Esophagus muscularis mucosa (tissue), 4 donors: ENCODE measurements around the gene ZFPM1. TPM values are rescaled to one million over a fixed set of nuclear protein-coding genes. Genes with fewer than 3 reads are reported as not detected.

Experiments used
- DNase-seq: peaks from one replicate; pipeline ENCODE4 v3.0.0-alpha.2; 2017; ENCODE audit errors: extremely low spot score
- H3K27ac ChIP-seq, 4 donors: fragments of 200-600 bp; sonication (generic); replicated peaks in 1 of 4; 1 replicate in 3 of 4; 2 replicates in 1 of 4; pipeline ENCODE4 v1.5.1; 2016 to 2019; ENCODE audit warnings: mild to moderate bottlenecking in 1 of 4
- H3K27me3 ChIP-seq, 4 donors: fragments of 200-600 bp; sonication (generic); one replicate each; pipeline versions ENCODE4 v1.5.1 to v1.6.0; 2016 to 2019
- H3K36me3 ChIP-seq, 4 donors: fragments of 200-600 bp; sonication (generic); one replicate each; pipeline ENCODE4 v1.5.1; 2016 to 2019
- H3K4me1 ChIP-seq, 4 donors: fragments of 200-600 bp; sonication (generic); one replicate each; pipeline ENCODE4 v1.5.1; 2016 to 2019
- H3K4me3 ChIP-seq, 4 donors: fragments of 200-600 bp; sonication (generic); 1 replicate in 2 of 4; 2 replicates in 2 of 4; pipeline ENCODE4 v1.5.1; 2016 to 2019; ENCODE audit warnings: mild to moderate bottlenecking in 4 of 4, moderate library complexity in 1 of 4
- H3K9me3 ChIP-seq, 4 donors: fragments of 200-600 bp; sonication (generic); 1 replicate in 3 of 4; 2 replicates in 1 of 4; pipeline ENCODE4 v1.5.1; 2016 to 2019
- EP300 ChIP-seq: sonication (generic); formaldehyde crosslinking; IDR thresholded peaks from one replicate; pipeline ENCODE4 v1.6.1; 2017; ENCODE audit warnings: antibody characterized with exemption
- POLR2A ChIP-seq: fragments of 450-650 bp; IDR thresholded peaks from one replicate; pipeline ENCODE4 v1.6.1; 2017; ENCODE audit warnings: antibody characterized with exemption, moderate library complexity, mild to moderate bottlenecking, low read depth
- POLR2AphosphoS5 ChIP-seq, 2 donors: sonication (generic); formaldehyde crosslinking; IDR thresholded peaks; one replicate each; pipeline ENCODE4 v1.6.1; 2017; ENCODE audit warnings: antibody characterized with exemption in 2 of 2
- WGBS: methylation state at CpG from one replicate; pipeline ENCODE4 v1.1.5; 2018; 5-methylcytosine and 5-hydroxymethylcytosine counted together
- intact Hi-C: fragments of 100-400 bp; cut with DNase I; formaldehyde crosslinking; loops from one replicate; pipeline ENCODE4 v1.15.1; 2023
- total RNA-seq, 4 donors: library from RNA; depleted of rRNA; stranded (reverse); fragments of >200 nt; gene quantifications; one replicate each; pipeline versions ENCODE4 v1.1.0 to v1.2.1, GENCODE V29; 2016
- TF ChIP-seq, protein P1 (sequence below), 3 experiments: fragments of 200-600 bp in 2 of 3; fragments of 450-650 bp in 1 of 3; sonication (generic) in 2 of 3; IDR thresholded peaks; one replicate each; pipeline ENCODE4 v1.5.1; 2017 to 2019; ENCODE audit warnings: antibody characterized with exemption in 3 of 3, mild to moderate bottlenecking in 2 of 3, moderate library complexity in 1 of 3

ZFPM1 gene
- total RNA-seq, 4 donors from 2014 or later = 0.42 to 1.4 (median 1.0) TPM

DNA sequence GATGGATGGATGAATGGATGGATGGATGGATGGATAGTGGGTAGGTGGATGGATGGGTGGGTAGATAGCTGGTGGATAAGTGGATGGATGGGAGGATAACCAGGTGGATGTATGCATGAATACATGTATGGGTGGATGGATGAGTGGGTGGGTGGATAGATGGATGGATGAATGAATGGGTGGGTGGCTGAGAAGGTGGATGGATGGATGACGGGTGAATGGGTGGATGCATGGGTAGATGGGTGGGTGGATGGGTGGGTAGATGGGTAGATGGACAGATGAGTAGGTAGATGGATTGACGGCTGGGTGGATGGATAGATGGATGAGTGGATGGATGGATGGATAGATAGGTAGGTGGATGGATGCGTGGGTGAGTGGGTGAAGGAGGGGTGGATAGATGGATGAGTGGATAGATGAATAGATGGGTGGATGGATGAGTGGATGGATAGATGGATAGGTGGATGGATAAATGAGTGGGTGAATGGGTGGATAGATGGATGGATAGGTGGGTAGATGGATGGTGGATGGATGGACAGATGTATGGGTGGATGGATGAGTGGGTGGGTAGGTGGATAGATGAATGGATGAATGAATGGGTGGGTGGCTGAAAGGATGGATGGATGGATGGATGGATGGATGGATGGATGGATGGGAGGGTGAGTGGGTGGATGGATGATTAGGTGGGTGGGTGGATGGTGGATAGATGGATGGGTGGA is 67.0 kb downstream of the ZFPM1 start:
- no peak for DNase-seq
- Histone ChIP-seq H3K36me3 (no peaks in the 10 kb centered on the region), H3K4me3 (no peak overlapping the region), H3K27me3 (peaks cover 0 to 100% (median 23%) of the 10 kb centered on the region in 4 donors), H3K9me3 (no peaks in the 10 kb centered on the region), H3K4me1 (peaks cover 5 to 20% (median 8%) of the 10 kb centered on the region in 4 donors), H3K27ac (no peak overlapping the region)
- intact Hi-C loops = no loop called here
- TF ChIP-seq POLR2AphosphoS5 (IDR thresholded peaks at IDR 0.05) (no peak), EP300 (no peak), POLR2A (no peak)
- TF ChIP-seq, protein P1, sequence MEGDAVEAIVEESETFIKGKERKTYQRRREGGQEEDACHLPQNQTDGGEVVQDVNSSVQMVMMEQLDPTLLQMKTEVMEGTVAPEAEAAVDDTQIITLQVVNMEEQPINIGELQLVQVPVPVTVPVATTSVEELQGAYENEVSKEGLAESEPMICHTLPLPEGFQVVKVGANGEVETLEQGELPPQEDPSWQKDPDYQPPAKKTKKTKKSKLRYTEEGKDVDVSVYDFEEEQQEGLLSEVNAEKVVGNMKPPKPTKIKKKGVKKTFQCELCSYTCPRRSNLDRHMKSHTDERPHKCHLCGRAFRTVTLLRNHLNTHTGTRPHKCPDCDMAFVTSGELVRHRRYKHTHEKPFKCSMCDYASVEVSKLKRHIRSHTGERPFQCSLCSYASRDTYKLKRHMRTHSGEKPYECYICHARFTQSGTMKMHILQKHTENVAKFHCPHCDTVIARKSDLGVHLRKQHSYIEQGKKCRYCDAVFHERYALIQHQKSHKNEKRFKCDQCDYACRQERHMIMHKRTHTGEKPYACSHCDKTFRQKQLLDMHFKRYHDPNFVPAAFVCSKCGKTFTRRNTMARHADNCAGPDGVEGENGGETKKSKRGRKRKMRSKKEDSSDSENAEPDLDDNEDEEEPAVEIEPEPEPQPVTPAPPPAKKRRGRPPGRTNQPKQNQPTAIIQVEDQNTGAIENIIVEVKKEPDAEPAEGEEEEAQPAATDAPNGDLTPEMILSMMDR (IDR thresholded peaks at IDR 0.05) = no peak
- 99% methylated on average over 3 of the region's 3 CpGs for WGBS

DNA sequence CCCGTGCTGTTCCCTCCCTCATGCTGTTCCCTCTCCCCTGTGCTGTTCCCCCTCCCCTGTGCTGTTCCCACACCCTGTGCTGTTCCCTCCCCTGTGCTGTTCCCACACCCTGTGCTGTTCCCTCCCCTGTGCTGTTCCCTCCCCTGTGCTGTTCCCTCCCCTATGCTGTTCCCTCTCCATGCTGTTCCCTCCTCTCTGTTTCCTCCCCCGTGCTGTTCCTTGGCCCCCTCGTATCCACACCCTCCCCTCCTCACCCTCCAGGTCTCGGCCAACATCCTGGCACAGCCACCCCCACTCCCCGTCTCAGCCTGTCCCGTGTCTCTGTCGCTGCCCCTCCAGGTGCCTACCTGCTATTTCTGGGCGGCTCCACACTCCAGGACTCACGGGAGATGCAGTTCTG is 68.6 kb downstream of the ZFPM1 start:
- TF ChIP-seq, protein P1 (IDR thresholded peaks at IDR 0.05) = no peak
- TF ChIP-seq POLR2A (no peak), EP300 (no peak), POLR2AphosphoS5 (IDR thresholded peaks at IDR 0.05) (no peak)
- H3K27ac ChIP-seq = no peak overlapping the region
- H3K36me3 ChIP-seq = no peaks in the 10 kb centered on the region
- peaks cover 15 to 36% (median 22%) of the 10 kb centered on the region in 4 donors for H3K4me1 ChIP-seq
- 65% methylated on average over 9 of the region's 9 CpGs for WGBS
- no peak for DNase-seq
- intact Hi-C loops = no loop called here
- no peaks in the 10 kb centered on the region for H3K9me3 ChIP-seq
- H3K4me3 ChIP-seq = no peak overlapping the region
- peaks cover 0 to 96% (median 17%) of the 10 kb centered on the region in 4 donors for H3K27me3 ChIP-seq

DNA sequence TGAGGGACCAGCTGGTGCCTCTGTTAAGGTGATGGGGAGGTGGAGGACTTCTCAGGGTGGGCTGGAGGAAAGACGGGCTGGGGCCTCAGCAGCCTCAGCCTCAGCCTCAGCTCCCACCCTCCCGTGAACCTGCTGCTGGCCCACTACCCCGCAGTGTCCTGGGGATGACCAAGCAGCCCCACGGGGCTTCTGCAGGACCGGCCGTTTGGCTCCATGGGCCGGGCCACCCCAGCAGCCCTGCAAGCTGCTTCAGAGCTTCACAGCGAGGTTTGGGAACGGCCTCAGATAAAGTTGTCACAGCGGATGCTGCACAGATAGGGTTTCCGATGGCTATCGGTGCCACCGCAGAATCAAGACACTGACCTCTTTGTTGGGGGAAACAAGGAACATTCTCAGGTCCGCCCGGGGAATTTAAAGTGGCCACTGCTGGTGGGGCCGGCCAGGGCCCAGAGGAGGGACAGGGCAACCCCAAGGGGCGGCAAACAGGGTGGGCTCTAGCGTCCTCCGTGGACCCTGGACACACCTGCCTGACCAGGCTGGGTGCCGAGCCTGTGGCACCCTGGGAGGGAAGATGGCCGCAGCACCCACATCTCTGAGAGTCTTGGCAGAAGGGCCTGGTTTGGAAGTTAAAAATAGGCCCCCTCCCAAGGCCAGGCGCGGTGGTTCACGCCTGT is 69.3 kb downstream of the ZFPM1 start:
- H3K4me3 ChIP-seq = no peak overlapping the region
- H3K4me1 ChIP-seq = peaks cover 22 to 43% (median 29%) of the 10 kb centered on the region in 4 donors
- peaks cover 0 to 95% (median 17%) of the 10 kb centered on the region in 4 donors for H3K27me3 ChIP-seq
- H3K27ac ChIP-seq = no peak overlapping the region
- intact Hi-C loops = no loop called here
- no peaks in the 10 kb centered on the region for H3K9me3 ChIP-seq
- DNase-seq = no peak
- TF ChIP-seq POLR2A (no peak), POLR2AphosphoS5 (IDR thresholded peaks at IDR 0.05) (no peak), EP300 (no peak)
- TF ChIP-seq, protein P1 (IDR thresholded peaks at IDR 0.05) = no peak
- 60% methylated on average over 12 of the region's 24 CpGs for WGBS
- H3K36me3 ChIP-seq = no peaks in the 10 kb centered on the region

DNA sequence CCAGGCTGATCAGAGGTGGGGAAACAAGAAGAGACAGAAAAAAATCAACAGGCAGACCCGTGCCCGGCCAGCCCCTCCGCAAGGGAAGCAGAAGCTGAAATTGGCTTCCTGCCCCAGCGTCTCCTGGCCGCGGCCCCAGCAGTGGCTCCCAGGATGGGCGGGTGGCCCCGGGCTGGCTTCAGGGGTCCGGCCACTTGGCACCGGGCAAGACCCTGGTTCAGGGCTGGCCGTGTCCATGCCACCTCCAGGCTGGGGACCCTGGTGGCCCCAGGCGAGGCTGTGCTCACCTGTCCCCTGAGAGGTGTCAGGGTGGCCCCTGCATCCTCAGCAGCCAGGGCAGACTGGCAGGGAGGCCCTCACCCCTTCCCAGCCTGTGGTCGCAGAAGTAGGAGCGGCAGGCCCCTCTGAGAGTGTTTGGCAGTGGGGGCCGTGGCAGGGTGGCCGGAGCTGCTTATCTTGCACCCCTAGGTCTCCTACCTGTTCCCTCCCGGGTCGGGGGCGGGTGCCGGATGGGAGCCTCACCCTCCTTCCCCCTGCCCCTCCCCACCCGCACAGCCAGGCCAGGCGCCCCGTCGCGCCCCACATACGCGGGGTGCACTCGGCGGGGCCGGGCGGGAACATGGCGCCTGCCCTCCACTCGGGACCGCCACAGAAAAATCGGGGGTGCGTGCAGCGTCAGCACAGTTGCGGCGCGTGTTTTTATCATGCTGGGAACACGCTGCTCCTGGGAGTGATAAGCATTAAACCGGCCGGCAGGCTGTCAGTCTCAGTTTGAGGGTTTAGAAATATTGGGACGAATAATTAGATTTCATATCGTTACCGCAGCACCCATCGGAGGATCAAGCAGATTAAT is 70.5 kb downstream of the ZFPM1 start:
- Histone ChIP-seq H3K9me3 (no peaks in the 10 kb centered on the region), H3K4me3 (no peak overlapping the region), H3K27me3 (peaks cover 0 to 84% (median 14%) of the 10 kb centered on the region in 4 donors), H3K27ac (no peak overlapping the region), H3K36me3 (no peaks in the 10 kb centered on the region), H3K4me1 (peaks cover 25 to 51% (median 35%) of the 10 kb centered on the region in 4 donors)
- WGBS = 59% methylated on average over 37 of the region's 47 CpGs
- TF ChIP-seq POLR2AphosphoS5 (IDR thresholded peaks at IDR 0.05) (no peak), POLR2A (no peak), EP300 (no peak)
- TF ChIP-seq, protein P1 (IDR thresholded peaks at IDR 0.05) = no peak
- intact Hi-C loops = no loop called here
- no peak for DNase-seq
